Stomach (tissue), 4 donors: ENCODE measurements around the gene PPID.

Experiments used
- EP300 ChIP-seq: sonication (generic); formaldehyde crosslinking; IDR thresholded peaks from one replicate; pipeline ENCODE4 v1.6.1; 2017; ENCODE audit warnings: antibody characterized with exemption
- POLR2A ChIP-seq, 4 donors: fragments of 450-650 bp; IDR thresholded peaks; one replicate each; pipeline ENCODE4 v1.6.1; 2016; ENCODE audit warnings: antibody characterized with exemption in 4 of 4, control low read depth in 2 of 4, mild to moderate bottlenecking in 1 of 4, moderate library complexity in 1 of 4
- POLR2AphosphoS5 ChIP-seq, 3 donors: sonication (generic); formaldehyde crosslinking; IDR thresholded peaks; one replicate each; pipeline ENCODE4 v1.6.1; 2016; ENCODE audit warnings: antibody characterized with exemption in 3 of 3
- TF ChIP-seq, protein P1 (sequence below), 7 experiments: fragments of 450-650 bp in 4 of 7; fragments of 200-600 bp in 3 of 7; sonication (generic) in 3 of 7; IDR thresholded peaks; one replicate each; pipeline ENCODE4 v1.5.1; 2016 to 2019; ENCODE audit warnings: antibody characterized with exemption in 7 of 7, control low read depth in 2 of 7, mild to moderate bottlenecking in 1 of 7

DNA sequence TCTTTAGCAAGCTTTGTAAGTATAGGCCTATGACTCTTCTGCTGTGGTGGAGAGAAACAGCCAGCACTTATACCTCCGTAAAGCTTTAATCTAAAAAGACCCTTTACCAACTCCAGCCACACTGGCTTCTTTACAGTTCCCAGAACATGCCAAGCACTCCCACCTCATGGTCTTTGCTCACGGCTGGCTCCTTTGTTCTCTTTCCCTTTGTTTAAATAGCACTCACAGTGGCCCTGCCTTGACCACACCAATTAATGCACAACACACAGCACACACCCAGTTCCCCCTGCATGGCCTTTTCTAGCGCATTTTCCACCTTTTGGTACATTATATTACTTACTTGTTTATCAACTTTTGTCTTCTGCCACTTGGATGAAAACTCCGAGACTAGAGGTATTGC, 18.9 kb downstream of the PPID start:
- no peak for TF ChIP-seq POLR2A (IDR thresholded peaks at IDR 0.05)
- TF ChIP-seq, protein P1, sequence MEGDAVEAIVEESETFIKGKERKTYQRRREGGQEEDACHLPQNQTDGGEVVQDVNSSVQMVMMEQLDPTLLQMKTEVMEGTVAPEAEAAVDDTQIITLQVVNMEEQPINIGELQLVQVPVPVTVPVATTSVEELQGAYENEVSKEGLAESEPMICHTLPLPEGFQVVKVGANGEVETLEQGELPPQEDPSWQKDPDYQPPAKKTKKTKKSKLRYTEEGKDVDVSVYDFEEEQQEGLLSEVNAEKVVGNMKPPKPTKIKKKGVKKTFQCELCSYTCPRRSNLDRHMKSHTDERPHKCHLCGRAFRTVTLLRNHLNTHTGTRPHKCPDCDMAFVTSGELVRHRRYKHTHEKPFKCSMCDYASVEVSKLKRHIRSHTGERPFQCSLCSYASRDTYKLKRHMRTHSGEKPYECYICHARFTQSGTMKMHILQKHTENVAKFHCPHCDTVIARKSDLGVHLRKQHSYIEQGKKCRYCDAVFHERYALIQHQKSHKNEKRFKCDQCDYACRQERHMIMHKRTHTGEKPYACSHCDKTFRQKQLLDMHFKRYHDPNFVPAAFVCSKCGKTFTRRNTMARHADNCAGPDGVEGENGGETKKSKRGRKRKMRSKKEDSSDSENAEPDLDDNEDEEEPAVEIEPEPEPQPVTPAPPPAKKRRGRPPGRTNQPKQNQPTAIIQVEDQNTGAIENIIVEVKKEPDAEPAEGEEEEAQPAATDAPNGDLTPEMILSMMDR (IDR thresholded peaks at IDR 0.05) = no peak
- TF ChIP-seq POLR2AphosphoS5 (IDR thresholded peaks at IDR 0.05) = no peak
- TF ChIP-seq EP300 = no peak
